ENCODE data around the gene VAC14.
"Not testable (repeated sequence)": the region's sequence is repeated elsewhere in the genome, so short reads cannot be mapped to it uniquely, and the experiment has no call there.

Gene VAC14

GRCh38 chr16:70800781-70801480, at the start of gene VAC14:
VAC14 (minus strand) TSS chr16:70801158; CDS start chr16:70800900, 258 bp downstream.
- peak; percentile 83 for DNase-seq (ENCODE audit: low spot score)

DNA sequence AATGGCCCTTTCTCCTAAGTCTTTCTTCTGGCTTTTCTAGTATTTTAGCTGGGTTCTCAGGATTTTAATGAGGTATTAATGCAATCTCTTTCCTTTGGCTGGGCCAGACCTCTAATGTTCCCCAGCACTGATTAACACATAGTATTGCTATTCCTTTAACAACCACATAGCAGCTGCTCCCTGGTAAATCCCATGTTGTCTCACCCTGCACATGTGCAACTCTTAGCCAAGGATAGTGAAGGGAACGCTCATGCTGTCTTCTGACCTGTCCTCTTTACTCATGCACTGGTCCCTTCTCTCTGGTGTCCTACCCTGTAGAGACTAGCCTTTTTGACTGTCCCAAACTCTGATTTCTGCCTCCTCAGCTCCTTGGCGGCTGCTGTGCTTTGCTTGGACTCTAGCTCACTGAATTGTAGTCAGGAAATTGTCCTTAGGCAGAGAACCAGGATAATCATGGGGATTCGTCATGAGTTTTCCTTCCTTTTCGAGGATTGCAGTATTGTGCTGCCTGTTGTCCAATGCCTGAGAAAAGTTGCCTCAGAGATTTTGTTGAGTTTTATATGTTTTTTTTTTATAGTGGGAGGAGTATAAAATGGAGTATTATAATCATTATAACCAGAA, 22.6 kb upstream of the VAC14 start:
- not testable (repeated sequence) for DNase-seq (ENCODE audit: low spot score)

DNA sequence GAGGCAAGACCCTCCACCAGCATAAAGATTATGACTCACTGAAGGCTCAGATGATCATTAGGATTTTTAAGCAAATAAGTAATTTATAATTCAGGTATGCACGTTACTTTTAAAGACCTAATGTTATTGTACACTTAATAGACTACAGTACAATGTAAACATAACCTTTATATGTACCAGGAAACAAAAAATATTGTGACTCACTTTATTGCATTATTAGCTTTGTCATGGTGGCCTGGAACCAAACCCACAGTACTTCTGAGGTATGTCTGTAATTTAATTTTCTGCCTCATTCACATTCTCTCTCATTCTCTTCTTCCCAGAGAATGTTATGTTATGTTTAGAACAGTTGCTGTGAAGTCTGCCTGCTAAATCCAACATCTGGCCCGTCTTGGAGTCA, 21.8 kb upstream of the VAC14 start:
- DNase-seq (ENCODE audit: low spot score) = not testable (repeated sequence)

DNA sequence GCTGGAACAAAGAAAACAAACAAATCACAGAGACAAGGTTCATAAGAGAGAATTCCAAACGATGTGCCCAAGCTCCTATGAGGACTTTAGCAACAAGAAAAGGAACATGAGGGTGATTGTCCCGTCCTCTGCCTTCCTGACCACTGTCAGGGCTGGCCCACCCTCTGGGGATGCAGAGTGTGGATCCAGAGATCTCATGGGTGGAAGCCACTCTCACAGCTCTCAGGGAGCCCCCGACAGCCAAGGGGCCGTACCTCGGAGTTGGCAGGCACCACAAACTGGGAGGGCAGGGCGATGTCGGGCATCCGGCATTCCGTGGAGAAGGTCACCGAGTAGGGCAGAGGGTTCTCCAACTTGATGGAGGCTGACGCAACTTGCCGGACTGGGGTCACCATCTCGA, 17.1 kb upstream of the VAC14 start:
- not testable (repeated sequence) for DNase-seq (ENCODE audit: low spot score)

GRCh38 chr16:70809392-70810060, 8.6 kb upstream of the VAC14 start:
- no peak for DNase-seq (ENCODE audit: low spot score)

DNA sequence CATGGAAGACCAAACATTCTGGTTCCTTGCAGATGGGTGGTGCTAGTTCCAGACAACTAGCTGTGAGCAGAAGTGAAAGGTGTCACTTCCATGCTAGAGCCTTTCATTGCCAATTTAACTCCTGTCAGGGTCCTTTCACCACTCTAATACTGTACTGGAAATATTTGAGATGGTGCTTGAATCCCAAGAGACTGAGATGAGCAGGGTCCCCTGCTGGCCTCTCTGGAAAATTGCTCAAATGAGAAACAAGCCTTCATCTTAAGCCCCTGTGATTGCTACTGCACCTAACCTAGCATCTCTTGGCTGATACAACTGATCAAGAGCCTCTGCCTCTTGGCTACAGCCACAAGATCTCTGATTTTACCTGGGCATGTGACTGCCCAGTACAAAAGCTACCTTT, 7.4 kb upstream of the VAC14 start:
- DNase-seq (ENCODE audit: low spot score) = no peak

GRCh38 chr16:70805787-70806186, 4.8 kb upstream of the VAC14 start:
- DNase-seq (ENCODE audit: low spot score) = no peak

DNA sequence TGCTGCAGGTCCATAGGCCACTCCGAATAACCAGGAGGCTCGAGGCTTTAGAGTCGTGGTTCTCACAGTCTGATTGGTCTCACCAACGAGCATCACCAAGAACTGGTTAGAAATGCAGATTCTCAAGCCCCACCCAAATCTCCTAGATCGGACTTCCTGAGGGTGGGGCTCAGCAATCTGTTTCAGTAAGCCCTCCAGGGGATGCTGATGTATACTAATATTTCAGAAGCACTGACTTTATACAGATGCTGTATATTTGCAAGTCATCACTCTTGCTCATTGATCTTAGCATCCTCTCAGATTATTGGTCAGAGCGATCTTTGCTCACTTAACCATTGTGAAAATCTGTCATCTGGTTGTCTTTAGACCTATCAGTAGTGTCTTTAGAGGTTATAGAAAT, 4.4 kb upstream of the VAC14 start:
- no peak for DNase-seq (ENCODE audit: low spot score)

GRCh38 chr16:70804734-70805169, 3.8 kb upstream of the VAC14 start:
- DNase-seq (ENCODE audit: low spot score) = no peak

DNA sequence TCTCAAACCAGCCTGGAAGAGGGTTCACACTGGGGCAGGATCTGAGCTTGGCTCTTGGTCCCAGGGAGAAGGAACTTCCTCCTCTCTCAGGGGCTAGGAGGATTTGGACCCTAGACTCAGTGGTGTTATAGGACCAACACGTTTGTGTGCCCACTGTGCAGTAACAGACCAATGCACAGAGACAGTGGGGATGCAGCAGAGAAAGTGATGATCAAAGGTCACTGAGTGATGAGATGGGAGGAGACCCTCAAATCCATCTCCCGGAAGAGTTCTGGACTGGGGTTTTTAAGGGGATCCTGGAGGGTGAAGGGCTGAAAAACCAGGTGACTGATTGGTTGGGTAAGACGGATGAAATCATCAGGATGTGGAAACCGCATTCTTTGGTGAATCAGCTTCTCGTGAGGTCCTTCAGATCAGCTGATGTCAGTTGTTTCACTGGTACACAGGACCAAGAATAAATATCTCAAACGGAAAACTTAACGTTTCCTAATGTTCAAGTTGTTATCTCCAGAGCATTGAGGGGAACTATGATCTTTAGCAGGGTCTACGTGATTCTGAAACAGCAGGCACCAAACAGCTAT, 3.3 kb upstream of the VAC14 start:
- DNase-seq (ENCODE audit: low spot score) = no peak

DNA sequence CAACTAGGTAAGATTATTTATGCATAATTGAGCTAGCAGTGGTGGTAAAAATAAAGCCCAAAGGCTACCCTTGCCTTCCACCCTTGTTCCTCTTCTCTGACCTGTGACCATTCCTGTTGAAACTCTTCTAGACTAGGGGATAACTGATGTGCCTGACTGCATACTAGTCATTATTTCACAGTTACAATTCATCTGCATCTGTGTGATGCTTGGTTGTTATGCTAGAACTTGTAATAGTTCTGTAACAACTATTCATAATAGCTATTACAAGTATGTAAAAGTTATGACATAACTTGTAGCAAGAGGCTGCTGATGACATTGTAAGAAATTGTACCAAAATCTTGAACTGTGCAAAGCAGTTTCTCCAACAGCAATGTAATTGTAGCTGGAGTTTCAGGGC, 2.4 kb upstream of the VAC14 start:
- no peak for DNase-seq (ENCODE audit: low spot score)

DNA sequence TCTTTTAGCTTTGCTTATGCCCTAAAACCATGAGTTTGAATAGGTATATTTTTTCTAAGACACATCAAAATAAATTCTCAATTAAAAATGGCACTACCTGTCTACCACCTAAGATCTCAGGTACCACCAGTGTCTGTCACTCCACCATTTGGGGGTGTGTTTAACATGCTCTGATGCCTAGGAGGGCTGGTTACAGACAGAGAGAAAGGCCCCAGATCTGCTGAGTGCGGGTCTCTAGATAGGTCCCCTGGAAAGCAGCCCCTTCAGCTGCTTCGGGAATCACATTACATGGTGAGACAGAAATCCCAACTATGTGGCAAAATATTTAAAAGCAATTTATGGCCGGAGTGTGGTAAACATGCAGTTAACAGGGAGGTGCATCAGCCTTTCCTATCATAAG, 653 bp upstream of the VAC14 start:
- DNase-seq (ENCODE audit: low spot score) = no peak

GRCh38 chr16:70800311-70800710, 647 bp downstream of the VAC14 start:
- no peak for DNase-seq (ENCODE audit: low spot score)

DNA sequence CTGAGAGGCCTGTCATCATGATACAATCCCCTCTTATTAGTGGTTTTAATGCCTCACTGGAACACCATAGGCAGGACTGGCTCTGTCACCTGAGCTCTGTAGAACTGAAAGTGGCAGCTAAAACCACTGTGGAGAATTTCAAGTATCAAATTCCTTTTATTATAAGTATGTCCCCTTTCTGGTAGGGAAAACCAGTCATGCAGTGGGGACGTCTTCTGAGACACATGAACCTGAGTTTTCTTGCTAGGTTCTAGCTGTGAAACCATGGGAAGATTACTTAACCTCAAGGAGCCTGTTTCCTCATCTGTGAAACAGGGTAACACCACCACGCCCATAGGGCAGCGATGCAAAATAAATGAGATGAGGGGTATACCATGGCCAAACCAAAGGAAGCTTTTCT, 4.7 kb downstream of the VAC14 start:
- DNase-seq (ENCODE audit: low spot score) = no peak

GRCh38 chr16:70795296-70795912, 5.6 kb downstream of the VAC14 start:
- no peak for DNase-seq (ENCODE audit: low spot score)

- no peak for DNase-seq (ENCODE audit: low spot score)
Observed at GRCh38 chr16:70793851-70794502, 7.0 kb downstream of the VAC14 start.

DNA sequence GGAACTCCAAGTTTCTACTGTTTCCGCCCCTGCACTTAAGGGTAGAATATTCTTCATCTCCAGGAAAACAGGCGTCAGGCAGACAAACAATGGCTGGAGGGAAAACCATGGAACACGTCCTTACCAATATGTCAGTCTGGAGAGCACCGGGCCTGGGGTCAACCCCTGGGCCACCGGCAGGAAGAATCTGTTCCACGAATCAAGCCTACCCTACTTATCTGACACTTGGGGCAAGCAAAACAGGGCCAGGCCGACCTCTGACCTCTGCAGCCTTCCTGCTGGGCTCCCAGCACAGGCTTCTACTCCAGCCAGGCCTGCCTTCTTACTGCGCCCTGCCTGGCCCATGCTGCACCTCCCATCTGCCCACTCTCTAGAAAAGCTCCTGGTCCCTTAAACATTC, 10.1 kb downstream of the VAC14 start:
- no peak for DNase-seq (ENCODE audit: low spot score)

GRCh38 chr16:70789595-70790447, 11.1 kb downstream of the VAC14 start:
- no peak for DNase-seq (ENCODE audit: low spot score)

DNA sequence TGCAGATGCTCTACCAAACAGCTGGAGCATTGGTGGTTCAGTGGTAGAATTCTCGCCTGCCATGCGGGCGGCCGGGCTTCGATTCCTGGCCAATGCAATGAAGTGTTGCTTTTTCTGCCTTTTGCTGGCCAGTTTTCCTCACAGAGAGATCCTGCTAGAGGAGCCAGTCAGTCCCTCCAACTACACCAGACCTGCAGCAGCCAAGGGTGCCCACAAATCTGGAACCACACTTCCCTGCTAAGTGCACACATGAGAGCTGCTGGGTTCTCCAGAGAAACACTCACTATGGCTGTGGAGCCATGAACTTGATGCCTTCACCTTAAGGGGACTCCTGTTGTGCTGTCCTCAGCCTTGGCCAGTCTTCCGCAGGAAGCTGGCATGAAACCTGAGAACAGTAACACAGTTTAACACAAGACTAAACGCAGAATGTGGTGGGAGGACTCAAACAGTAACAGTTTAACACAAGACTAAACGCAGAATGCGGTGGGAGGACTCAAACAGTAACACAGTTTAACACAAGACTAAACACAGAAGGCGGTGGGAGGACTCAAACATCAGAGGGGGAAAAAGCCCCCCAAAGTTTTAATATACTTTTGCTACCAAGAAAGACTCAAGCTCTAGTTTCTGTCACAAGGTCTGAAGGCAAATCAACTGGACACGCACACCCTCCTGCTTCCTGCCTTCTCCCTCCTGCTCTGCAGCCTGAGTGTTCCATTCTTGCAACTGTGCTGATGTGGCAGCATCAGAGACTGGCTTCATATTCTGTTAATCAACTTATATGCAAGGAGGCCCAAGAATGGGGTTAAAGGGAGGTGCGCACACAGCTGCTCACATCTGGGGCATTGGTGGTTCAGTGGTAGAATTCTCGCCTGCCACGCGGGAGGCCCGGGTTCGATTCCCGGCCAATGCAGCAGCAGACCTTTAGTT, 12.0 kb downstream of the VAC14 start:
- no peak for DNase-seq (ENCODE audit: low spot score)

All from globus pallidus (tissue), 1 donor.